ENCODE measurements around the gene IFNGR1.
"Not testable (repeated sequence)": the region's sequence is repeated elsewhere in the genome, so short reads cannot be mapped to it uniquely, and the experiment has no call there.

IFNGR1 gene

DNA sequence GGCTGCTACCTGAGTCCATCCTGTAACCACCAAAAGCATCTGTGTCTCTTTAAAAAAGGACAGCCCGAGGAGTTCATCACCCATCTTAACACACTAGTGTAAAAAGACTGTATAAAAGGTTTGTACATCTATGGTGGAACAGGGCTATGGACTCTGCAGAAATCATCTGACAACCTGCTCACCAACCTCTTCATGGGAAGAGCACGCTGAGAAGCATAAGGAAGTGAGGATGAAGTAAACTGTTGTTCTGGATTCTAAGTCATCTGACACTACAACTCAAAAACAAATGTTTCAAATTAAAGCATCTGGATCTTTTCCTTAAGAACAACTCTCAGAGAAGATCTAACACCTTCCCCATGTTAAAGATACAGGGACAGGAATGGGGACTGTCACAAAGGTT, 5.4 kb downstream of the IFNGR1 start:
- DNase-seq (ENCODE audit: low read depth in 1 of 2, low spot score in 1 of 2): no peak

DNA sequence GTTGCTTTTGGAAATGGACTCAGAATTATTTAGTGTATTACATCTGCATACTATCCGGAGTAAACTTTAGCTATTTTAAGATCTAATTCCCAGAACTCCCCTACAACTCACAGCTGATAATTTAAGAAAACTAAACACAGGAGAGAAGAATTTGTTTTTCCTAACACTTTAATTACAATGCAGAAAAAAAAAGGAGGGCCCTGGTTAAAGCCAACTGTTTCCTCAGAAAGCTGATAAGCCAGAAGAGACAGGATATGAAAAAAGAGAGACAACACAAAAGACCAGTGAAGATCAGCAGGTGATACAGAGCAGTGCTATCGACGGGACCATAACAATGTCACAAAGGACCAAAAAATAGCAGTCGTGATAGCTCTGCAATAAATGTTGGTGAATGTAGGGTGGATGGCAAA, 5.8 kb downstream of the IFNGR1 start:
- DNase-seq (ENCODE audit: low read depth in 1 of 2, low spot score in 1 of 2): no peak

DNA sequence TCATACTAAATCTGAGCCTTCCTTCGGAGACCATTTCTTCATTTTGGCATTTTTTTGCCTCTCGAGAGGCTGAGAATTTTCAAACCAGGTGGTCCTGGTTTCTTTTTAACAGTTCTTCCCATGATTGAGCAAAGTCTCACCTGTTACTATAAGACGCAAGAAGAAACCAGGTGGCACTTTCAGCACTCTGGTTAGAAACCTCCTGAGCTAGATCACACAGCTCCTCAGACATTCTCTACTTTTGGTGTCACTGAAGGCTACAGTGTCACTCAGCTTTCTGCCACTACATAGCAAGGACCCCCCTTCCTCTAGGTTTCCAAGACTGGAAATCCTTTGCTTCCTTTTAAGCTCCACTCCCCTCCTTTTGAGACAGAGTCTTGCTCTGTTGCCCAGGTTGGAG, 7.3 kb downstream of the IFNGR1 start:
- DNase-seq (ENCODE audit: low read depth in 1 of 2, low spot score in 1 of 2): no peak

DNA sequence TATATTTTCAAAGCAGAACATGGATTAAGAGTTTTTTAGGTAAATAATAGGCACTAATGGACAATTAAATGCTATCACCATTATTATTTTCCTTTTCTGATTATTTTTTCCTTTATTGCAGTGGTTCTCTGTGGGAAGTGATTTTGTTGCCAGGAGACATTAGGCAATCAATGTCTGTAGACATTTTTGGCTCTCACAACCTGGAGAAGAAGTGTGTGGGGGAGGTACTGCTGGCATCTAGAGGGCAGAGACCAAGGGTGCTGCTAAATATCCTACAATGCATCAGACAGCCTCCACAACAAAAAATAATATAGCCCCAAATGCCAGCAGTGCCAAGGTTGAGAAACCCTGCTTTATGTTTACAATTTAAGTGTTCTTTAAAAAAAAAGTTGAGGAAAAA, 8.3 kb downstream of the IFNGR1 start:
- DNase-seq (ENCODE audit: low read depth in 1 of 2, low spot score in 1 of 2): no peak

DNA sequence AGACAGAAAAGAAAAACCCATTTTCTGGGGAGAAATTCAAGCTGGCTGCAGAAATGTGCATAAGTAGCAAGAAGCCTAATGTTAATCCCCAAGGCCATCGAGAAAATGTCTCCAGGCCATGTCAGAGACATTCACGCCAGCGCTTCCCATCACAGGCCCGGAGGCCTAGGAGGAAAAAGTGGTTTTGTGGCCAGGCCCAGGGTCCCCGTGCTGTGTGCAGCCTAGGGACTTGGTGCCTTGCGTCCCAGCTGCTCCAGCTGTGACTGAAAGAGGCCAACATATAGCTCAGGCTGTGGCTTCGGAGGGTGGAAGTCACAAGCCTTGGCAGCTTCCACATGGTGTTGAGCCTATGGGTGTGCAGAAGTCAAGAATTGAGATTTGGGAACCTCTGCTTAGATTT, 10.9 kb downstream of the IFNGR1 start:
- no peak for DNase-seq (ENCODE audit: low read depth in 1 of 2, low spot score in 1 of 2)

DNA sequence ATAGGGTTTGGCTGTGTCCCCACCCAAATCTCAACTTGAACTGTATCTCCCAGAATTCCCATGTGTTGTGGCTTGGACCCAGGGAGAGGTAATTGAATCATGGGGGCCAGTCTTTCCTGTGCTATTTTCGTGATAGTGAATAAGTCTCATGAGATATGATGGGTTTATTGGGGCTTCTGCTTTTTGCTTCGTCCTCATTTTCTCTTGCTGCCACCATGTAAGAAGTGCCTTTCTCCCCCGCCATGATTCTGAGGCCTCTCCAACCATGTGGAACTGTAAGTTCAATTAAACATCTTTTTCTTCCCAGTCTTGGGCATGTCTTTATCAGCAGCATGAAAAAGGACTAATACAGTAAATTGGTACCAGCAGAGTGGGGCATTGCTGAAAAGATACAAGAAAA, 11.7 kb downstream of the IFNGR1 start:
- not testable (repeated sequence) for DNase-seq (ENCODE audit: low read depth in 1 of 2, low spot score in 1 of 2)

DNA sequence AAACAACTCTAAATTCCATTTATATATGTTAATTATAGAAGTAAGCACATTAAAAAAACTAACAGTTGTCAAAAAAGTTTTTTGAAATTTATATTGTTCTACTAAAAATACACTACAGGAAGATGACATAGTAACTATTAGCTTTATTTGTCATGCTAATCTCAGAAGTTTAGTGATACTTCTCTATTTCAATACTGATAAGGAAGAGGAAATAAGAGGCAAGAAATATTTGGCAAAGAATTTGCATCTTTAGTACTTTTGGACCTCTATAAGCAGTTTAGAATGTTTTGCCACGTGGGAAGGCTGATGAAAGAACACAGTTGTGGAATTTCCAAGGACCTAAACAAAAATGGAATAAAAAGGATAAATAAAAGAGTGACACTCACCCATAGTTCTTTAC, 12.6 kb downstream of the IFNGR1 start:
- DNase-seq (ENCODE audit: low read depth in 1 of 2, low spot score in 1 of 2): no peak

DNA sequence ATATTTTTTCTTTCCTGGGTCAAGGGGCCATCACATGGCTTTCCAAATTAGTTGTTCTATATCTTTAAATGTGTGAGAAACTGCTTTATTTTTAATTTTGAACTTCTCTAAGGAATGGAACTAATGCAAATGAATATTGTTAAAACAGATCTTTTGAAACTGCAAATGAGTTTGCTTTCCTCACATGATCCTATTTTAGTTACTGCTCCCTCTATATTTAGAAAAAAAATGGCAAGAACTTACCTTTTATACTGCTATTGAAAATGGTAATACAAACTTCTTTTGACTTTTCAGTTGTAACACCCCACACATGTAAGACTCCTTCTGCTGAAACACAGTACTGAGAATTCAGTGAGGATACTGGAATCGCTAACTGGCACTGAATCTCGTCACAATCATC, 15.9 kb downstream of the IFNGR1 start:
- DNase-seq (ENCODE audit: low read depth in 1 of 2, low spot score in 1 of 2): no peak

DNA sequence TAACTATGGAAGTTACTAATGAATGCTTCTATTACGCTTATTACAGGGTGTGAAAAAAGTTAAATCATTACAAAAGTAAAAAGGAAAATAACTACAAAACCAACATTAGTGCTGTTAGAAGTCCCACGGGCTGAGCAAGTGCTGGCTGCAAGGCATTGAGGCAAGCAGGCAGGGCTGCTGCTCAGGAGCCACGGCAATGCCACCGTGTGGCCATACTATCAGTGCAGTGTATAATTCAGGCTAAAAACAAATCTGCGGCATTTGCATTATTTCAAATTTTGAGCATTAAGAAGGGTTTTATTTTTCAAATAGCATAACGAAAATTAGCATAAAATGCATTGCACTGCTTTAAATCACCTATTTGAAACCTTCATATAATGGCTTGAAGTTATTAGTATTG, 17.1 kb downstream of the IFNGR1 start:
- no peak for DNase-seq (ENCODE audit: low read depth in 1 of 2, low spot score in 1 of 2)

DNA sequence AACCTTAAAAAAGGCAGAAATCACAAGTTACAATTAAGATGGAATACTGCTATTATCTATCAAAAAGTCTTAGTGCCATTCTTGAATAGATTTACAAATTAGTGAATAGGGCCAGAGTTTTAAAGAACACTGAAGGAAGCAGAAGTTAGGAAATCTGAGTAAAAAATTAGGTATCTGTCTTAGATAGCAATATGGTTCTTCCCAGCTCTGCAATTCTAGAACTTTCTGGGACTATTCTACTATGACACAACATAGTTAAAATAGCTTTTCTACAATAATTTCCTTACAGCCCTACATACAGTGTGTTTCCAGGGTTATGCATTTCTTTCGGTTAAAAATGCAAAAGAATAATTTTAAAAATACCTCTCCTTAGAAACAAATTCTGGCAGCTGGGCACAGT, 18.2 kb downstream of the IFNGR1 start:
- DNase-seq (ENCODE audit: low read depth in 1 of 2, low spot score in 1 of 2): no peak

DNA sequence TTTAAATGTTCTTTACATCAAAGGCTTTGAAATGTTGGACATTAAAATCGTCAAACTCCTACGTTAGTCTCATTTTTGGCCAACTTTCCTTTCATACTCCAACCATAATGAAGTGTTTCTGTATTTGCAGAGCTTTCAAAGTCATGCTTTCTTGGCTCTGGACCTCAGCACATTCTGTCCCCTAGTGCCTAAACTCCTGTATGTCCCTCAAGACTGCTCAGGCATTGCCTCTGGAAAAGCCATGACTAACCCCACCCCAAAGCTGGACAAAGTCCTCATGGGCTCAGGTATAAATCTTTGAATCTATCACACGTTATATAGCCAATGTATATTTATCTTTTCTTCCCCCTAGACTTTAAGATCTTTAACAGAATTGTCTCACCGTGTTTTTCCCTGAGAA, 18.9 kb downstream of the IFNGR1 start:
- DNase-seq (ENCODE audit: low read depth in 1 of 2, low spot score in 1 of 2): no peak

DNA sequence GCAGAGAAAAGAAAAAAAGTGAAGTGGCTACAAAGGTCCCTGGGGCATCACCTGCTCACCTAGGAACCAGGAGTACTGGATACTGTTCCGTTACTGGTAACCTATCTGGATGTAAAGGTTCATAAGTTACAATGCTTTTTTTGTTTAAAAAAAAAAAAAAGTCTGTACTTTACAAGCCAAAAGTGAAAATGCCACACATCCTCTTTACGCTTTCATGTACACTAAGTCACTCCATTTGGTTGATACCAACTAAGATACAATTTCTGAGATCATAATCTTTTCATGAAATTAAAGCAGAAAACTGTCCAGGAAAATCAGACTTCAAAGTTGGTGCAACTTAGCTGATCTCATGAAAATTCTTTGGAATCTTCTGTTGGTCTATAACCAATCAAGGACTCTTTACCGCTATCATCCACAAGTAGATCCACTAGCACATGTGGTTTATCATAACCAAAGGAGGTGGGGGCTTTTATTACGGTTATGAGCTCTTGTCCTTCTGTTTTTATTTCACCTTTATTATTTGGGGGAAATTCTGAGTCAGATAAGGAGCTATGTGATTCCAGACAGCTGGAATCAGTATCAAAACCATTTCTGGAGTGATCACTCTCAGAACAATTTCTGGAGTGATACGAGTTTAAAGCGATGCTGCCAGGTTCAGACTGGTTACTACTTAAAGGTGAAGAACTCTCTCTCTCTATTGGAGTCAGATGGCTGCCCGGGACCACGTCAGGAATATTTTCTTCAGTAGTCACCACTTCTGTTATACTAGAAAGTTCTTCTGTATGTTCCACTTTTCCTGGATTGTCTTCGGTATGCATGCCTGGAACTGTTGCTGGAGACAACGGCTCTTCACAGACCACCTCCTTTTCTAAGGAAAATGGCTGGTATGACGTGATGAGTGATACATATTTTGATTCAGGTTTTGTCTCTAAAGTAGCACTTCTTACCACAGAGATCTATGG, 21.2 kb downstream of the IFNGR1 start:
- no peak for DNase-seq (ENCODE audit: low read depth in 1 of 2, low spot score in 1 of 2)

DNA sequence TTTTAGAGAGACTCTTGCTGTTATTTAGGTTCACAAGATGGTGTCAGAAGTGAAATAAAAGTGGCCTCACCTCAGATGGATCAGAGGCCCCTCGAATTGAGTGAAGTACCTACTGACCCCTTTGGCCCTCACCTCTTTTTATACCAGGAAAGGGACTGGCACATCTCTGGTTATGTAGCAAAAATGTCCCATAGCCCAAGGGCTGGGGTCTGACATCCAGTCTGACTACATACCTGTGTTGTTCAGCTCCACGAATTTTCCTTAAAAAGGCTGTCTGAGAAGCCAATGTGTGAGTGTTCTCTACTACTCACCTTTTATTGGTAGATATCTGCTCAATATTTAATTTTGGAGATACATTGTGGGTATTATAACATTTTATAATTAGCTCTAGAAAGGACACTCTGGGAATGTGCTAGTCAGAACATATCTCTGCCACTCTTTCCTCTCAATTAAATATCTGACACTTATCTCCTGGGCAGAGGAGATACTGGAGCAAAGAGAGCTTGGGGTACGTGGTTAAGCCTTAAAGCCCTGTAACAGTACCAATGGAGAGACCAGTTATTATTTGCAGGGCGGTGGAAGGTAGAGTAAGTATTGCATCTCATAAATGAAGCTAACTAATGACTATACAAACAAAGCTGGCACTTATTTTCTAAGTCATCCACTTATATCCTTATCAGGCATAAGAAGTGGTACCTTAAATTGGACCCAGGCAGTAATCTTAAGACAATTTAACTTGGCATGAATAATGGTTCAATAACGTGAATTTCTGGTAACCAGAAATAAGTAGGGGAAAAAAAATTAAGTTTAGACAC, 25.7 kb downstream of the IFNGR1 start:
- DNase-seq (ENCODE audit: low read depth in 1 of 2, low spot score in 1 of 2): no peak

DNA sequence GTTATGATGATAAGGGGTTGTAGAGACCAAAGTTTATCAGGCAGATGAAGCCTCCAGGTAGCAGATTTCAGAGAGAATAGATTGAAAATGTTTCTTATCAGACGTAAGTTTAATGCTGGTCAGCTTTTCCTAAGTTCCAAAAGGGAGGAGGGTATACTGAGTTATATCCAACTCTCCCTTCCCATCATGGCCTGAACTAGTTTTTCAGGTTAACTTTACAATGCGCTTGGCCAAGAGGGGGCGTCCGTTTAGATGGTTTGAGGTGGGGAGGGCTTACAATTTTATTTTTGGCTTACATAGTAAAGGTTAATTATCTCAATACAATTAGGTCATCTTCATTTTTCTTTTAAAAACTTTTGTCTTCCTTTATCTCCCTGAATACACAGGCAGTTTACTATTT, 26.4 kb downstream of the IFNGR1 start:
- no peak for DNase-seq (ENCODE audit: low read depth in 1 of 2, low spot score in 1 of 2)

DNA sequence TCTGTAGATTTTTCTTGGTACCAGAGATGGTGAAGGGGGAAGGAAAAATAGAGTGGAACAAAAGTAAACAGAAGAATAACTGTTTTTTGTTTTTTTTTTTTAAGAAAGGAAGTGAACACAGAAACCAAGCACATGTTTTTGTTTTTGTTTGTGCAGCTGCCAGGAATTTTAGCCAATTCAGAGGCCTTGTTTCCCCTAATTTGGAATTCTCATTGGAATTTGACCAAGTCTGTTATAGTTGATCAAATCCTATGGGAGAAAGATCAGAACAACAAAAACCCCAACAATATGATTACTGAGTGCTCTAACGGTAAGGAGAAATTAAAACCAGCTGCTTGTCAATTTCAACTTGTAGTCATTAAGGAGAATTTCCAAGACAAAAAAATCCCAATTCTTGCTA, 27.5 kb downstream of the IFNGR1 start:
- DNase-seq (ENCODE audit: low read depth in 1 of 2, low spot score in 1 of 2): no peak

DNA sequence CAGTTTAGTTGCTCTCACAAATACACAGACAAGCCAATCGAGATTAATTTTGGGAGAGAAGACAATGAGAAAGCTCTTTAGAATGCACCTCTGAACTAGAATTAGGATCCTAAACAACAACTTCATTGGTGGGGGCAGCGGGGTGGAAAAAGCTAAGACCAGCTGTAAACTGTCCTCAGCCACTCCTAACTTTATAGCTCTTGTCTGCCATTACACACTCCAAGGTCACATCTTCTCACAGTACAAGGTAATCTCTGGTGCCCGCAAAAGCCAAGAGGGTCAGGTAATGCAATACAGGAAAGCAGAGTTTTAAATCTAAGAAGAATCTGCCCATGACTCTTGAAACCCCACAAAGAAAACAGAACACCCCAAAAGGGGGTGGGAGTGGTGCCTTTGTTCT, 27.9 kb downstream of the IFNGR1 start:
- no peak for DNase-seq (ENCODE audit: low read depth in 1 of 2, low spot score in 1 of 2)

DNA sequence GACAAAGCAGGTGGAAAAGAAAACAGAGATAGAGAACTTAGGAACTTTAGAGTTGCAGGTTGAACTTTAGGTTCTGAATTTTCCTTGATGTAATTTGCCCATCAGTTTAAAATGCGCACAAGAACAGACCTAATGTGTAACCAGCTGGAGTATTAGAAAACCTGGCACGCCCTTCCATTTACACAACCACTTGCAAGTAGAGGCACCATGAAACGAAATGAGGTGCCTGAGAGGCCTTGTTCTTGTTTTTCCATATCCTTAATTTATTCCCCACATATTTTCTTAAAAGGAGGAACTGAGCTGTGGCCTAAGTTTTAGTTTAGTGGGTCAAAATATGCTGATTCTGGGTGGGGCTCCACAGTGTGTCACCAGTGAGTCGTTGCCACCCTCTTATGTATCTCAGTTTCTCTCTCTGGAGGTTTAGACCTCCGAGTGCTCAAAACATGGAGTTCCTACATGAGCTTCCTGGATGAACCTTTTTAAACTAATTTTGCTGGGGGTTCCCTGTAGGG, 28.5 kb downstream of the IFNGR1 start:
- no peak for DNase-seq (ENCODE audit: low read depth in 1 of 2, low spot score in 1 of 2)

DNA sequence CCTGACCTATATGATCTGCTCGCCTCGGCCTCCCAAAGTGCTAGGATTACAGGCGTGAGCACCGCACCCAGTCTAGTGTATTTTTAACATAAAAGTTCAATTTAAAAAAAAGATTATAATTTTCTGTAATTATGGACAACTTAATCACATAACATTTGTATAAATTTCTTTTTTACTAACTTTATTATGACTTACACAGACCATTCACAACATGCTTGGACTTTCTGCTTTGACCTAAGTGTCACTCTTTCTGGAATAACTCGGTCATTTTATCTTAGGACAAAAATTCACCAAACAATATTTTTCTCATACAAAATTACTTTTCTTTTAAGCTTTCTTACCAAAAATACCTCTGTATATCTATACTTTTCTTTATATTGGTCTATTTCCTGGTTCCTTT, 30.3 kb downstream of the IFNGR1 start:
- no peak for DNase-seq (ENCODE audit: low read depth in 1 of 2, low spot score in 1 of 2)

DNA sequence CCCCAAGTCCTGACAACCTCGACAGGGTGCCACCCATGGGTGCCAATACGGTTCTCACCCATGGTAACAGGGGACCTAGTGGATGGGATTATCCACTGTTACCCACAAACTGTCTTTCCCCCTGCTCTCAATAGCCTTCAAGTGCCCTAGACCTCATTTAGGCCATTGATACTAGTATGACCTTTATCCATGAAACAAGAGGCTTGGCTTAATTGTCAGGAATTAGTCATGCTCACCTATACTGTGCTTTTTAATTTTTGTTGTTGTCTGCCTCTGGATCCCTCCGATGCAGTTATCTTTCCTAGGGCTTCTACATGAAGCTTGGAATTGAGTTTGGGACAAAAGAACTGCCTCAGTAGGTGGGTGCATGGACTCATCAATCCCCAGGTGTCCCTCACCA, 33.9 kb downstream of the IFNGR1 start:
- DNase-seq (ENCODE audit: low read depth in 1 of 2, low spot score in 1 of 2): no peak

DNA sequence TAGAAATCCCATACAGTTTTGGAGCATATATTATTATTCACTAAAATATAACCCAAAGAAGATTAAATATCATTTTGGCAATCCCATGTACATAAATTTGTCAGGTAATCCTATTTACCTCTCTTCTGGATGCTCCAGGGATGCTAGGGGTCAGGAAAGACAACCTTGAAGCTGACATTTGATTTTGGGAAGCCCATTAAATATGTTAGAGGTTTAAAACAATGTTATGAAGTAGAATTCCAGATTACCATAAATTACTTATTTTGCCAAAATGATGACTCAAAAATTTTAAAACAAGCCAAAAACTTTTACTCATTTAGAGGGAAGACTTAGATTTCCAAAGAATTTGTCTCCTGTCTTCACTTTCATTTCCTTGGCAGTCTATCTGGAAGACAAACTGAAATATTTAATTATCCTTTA, 36.5 kb downstream of the IFNGR1 start:
- DNase-seq (ENCODE audit: low read depth in 1 of 2, low spot score in 1 of 2): no peak

DNA sequence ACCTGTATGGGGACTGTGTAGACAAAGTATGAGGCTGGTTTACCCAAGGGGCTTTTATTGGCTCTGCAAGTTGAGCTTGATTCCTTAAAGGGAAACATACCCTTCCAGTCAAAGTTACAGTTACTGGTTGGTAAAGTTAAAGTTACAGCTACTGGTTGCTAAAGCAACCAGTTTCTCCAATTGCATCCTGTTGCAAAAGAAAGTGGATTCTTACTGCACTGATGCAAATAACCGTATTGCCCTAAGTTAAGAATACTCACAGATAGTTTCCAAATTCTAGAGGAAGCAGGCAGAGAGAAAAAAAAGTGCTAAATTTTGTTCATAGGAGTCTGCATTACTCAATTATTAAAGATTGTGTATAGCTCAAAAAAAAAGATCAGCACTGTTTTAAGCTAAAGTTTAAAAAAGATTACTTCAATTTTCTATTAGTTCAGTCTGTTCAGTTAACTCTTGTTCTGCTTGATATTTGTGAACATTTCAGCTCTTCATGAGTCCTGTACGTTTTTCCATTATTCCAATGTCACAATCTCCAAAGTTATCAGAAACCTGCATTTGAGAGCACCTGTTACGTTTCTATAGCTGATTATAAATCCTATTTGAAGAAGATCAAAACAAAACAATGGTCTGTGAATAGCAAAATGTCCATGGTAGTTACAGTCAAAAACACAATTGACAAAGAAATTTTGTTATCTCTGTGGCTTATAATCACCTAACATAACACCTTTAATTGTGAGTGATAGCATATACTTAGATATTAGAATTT, 37.1 kb downstream of the IFNGR1 start:
- DNase-seq (ENCODE audit: low read depth in 1 of 2, low spot score in 1 of 2): no peak

Data from activated T-helper 1 cell treated with anti-CD3 and anti-CD28 coated beads, Interleukin-2, amount 50 U/mL, for 16 hours (primary cell).